Measurements from ENCODE around the gene OLFM2.
"Not testable (repeated sequence)": the region's sequence is repeated elsewhere in the genome, so short reads cannot be mapped to it uniquely, and the experiment has no call there.

Gene OLFM2

GRCh38 chr19:9823816-9824215 is 112.5 kb downstream of the OLFM2 start:
- DNase-seq = no peak

GRCh38 chr19:9820034-9820433 is 116.3 kb downstream of the OLFM2 start:
- DNase-seq = not testable (repeated sequence)

GRCh38 chr19:9819596-9819909 is 116.8 kb downstream of the OLFM2 start:
- DNase-seq = no peak

- peak; percentile 100 for DNase-seq
Observed at GRCh38 chr19:9818734-9819595, 117.3 kb downstream of the OLFM2 start, which contains the start of gene FBXL12. Gene FBXL12, minus strand, starts transcription at chr19:9819079. Its CDS starts 266 bp downstream, at chr19:9818813.

- peak; percentile 53 for DNase-seq
Observed at GRCh38 chr19:9818175-9818733, 118.1 kb downstream of the OLFM2 start.

- no peak for DNase-seq
Observed at GRCh38 chr19:9811139-9811538, 125.2 kb downstream of the OLFM2 start.

GRCh38 chr19:9808855-9809824 is 127.2 kb downstream of the OLFM2 start:
- DNase-seq = no peak

GRCh38 chr19:9806803-9807202 is 129.5 kb downstream of the OLFM2 start:
- no peak for DNase-seq

Data from right forelimb (tissue), 1 donor.